LoVo (cell line): ENCODE results near the gene KBTBD2.
"Not testable (repeated sequence)": the region's sequence is repeated elsewhere in the genome, so short reads cannot be mapped to it uniquely, and the experiment has no call there.

ENCODE experiments used
- DNase-seq: peaks from one replicate; pipeline ENCODE4 v3.0.0-alpha.2; 2016; ENCODE audit warnings: low spot score

KBTBD2 gene

DNA sequence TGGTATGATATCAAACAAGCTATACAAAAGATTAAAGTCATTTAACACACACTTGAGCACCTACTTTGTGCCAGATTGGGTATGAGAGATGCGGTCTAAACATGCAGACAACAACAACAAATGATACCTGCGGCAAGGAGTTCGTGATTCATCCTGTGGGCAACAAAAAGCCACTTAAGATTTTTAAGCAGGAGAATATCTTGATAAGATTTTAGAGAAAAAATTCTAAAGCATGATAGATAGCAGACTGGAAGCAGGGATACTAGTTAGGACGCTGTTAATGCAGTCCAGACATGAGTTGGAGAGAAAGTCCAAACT, 1.6 kb upstream of the KBTBD2 start:
- no peak for DNase-seq

DNA sequence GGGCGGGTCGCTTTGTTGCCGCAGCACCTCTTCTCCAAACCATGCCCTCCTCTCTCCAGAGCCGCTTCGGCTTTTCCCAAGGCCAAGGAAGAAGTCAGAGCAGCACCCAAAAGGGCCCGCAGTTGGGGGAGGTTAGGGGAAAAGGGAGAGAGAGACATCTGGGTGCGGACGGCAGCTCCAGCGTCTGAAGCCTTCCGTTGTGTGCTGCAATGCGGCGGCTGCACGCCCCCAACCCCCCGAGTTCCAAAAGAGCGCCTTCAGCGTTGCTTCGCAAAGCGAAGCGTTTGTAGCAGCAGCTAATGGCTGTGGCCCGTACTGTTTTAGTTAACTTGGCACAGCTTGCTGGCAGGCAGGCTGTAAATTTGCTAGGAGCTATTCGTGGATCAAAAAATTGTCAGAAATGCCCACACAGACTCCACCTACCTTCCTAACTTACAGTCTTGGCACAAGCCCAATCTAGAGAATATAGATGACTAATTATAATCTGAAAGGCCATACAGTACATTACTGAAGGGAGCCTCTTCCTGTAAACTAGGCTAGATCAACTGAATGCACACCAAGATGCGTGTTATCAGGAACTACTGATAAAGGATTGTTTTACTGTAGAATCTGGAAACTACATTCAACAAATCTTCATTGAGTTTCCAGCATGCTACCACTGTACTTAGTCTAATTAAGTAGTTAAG, 1.1 kb upstream of the KBTBD2 start:
- peak; percentile 81 for DNase-seq

DNA sequence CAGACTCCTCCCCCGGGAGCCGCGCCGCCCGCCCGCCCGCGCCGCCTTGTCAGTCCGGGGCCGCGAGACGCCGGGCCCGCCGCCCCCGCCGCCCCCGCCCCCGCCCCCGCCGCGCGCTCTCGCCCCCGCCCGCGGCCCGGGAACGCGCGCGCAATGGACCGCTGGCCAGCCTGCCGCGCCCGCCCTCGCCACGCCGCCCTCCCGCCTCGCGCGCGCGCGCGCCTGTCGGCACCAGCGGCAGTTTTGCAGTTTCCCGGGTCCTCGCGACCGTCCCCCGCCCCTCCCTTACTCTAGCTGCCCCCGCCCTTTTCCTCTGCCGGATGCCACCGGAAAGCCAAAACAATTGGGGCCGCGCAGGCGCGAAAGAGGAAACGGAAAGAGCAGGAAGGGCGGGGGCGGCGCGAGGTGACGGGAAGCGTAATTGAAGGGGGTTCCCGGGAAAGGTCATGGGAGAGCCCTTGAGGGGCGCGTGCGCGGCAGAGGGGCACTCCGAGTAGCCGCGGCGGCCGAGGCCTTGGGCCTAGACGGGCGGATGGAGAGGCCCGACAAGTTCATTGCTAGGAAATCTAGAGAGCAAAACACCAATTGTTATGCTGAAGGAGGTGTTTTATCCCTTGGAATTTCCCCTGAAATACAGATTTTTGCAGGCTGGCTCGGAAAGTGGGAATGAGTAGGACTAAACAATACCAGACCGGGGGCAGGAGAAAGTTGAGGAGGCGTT, 400 bp upstream of the KBTBD2 start:
- DNase-seq = peak; percentile 98

DNA sequence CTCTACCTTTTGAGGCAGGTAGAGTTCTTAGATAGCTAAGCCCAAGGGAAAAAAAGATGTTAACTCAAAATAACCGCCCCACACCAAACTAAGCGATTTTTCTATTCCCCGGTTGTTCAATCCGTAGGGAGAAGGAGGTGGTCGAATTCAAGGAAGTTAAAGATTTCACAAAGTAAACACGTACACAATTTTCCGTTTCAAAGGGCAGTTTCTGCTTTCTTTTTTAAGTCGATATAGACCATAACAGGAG, 842 bp downstream of the KBTBD2 start:
- DNase-seq = no peak

DNA sequence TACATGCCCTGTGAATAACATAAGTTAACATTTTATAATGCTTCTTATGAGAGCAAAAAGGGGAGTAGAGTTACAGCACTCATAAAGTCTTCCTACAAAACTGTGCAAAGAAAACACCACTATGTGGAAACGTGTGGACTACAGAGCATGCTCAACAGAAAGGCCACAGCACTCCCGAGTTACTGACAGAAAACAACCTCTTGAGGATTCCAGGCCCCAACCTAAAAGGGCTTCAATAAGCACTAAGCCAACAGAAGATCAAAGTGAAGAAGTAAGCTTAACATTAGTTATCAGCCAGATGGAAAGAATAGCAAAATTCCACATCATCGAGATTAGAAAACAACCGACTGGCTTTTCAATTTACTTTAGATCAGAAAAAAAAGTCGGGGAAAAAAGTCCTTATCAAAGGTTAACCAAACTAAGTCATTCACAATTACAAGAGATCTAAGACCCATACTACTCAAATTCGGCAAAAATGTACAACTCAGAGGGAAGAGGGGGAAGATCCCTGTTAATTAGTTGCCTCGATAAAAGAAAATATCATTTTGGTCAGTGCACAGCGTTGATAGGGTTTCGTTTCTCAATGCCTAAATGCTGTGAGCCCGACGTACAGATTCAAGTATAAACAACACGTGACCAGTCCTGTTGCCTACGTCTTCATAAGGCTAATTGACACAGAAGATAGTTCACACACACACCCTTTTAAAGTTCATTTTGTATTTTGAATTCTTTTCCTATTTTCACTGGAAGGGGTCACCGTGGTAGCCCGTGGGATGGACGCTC, 1.4 kb downstream of the KBTBD2 start:
- peak; percentile 72 for DNase-seq

DNA sequence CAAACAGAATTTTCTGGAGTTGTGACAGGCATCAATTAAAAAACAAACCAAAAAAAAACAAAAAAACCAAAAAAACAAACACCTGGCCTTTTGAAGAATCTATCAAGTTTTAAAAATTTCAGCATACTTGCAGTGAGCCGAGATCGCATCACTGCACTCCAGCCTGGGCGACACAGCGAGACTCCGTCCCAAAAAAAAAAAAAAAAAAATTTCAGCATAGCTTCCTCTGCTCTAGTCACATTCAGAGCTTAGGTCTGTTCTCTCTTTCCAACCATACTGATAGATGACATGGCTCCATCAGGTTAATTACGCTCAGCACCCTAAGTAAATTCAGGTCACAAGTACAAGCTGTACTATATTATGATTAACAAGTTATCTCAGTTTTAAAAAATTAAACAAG, 3.1 kb downstream of the KBTBD2 start:
- DNase-seq = no peak

DNA sequence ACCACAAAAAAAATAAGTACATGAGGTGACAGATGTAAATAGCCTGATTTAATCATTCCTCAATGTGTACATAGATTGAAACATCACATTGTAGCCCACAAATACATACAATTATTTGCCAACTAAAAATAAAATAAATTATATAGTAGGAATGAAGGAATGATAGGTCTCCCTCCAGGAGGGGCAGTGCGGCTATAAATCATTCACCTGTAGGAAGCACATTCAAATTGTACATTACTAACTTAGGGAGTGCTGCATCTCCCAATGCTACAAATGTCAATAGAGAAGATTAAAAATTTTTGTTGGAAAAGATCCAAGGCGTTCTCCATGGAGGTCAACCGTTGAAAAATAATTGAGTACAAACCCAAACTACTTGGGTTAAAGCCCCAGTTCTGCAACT, 4.2 kb downstream of the KBTBD2 start:
- no peak for DNase-seq

DNA sequence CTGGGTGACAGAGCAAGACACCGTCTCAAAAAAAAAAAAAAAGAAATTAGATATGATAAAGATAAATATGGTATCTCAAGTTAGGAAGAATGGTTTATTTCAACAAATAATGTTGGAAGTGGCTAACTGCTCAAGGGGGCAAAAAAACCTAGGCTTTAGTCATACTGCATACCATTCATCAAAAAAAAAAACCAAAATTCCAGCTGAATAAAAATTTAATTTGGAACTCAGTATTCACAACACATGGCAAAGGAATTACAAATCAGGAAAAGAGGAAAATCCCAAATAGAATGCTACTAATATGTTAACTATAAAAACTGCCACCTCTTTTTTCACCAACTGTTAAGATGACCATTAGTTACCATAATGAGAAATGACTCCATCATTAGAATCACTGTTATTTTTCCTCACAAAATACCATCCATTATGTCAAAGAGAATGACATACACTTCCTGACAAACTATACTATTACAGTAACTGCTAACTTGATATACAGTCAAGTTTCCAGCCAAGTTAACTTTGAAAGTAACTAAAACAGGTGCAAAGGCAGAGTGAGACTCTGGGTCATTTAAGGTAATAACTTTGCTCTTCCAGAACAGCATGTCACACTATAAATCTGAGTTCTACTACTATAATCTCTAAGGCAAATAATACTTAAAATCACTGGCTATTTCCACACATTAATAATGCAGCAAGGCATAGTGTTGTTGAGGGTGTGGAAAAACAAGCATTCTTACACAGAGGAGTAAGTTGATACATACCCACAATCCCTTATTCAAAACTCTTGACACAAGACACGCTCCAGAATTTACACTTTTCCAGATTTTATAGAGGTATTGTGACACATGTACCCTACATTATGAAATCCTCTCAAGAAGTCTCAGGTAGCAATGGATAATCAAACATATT, 10.2 kb downstream of the KBTBD2 start:
- no peak for DNase-seq

DNA sequence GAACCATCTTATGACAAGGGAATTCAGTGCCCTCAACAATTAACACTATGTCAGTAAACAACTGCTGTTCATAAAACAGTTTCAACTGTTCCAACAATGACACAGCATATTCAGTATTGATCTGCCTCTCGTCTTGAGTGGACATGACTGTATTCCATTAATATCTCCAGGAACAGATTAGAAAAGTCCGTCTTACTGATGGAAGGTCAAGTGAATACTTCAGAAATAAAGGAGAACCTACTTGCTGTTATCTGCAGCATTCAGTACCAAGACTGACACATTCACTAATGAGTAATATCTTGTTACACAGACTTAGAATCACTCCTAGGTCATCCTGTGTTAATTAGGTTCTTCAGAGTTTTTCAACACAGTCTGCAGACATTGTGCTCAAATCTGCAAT, 12.1 kb downstream of the KBTBD2 start:
- no peak for DNase-seq

DNA sequence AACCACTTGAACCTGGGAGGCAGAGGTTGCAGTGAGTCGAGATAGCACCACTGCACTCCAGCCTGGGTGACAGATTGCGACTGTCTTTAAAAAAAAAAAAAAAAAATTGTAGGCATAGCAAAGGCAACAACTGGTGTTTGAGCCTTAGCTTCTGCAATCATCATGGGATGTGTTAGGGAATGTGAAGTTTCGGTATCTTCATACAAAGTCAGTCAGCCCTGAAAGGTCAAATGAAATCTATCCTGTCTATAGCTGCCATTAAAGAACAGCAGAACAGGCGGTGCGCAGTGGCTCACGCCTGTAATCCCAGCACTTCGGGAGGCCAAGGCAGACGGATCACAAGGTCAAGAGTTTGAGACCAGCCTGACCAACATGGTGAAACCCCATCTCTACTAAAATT, 13.5 kb downstream of the KBTBD2 start:
- not testable (repeated sequence) for DNase-seq

DNA sequence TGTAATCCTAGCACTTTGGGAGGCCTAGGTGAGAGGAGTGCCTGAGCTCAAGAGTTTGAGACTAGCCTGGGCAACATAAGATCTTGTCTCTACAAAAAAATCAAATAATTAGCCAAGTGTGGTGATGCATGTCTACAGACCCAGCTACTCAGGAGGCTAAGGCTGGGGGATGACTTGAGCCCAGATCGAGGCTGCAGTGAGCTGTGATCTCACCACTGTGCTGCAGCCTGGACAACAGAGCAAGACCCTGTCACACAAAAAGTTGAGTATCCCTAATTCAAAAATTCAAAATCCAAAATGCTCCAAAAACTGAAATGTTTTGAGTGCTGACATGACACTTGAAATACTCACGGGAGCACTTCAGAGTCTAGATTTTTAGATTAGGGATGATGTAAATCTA, 19.1 kb downstream of the KBTBD2 start:
- DNase-seq = no peak

DNA sequence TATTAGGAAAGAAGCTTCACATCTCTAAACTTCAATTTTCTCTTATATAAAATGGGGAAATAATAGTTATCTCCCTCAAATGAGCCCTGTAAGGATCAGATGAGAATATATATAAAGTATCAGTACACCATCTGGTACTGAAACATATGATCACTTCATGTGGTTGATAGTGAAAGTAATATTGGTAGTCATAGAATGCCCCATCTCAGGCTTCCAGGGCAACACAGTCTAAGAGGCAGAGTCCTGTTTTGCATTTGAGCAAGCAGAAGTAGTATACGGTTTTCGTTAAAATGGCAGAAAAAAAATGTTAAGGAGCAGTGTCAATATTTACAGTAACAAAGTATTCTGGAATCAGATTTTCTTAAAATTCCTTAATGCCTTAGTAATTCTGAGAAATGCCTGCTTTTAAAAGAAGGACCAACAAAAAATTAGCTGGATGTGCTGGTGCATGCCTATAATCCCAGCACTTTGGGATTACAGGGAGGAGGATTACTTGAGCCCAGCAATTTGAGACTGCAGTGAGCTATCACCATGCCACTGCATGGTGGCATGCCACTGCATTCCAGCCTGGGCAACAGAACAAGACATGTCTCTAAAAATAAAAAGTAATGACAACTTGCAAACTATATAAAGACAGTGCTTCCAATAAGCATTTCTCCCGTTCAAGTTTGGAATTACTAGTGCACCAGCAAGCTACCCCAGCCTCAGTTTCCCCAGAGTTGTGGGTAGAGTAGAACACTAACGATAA, 19.8 kb downstream of the KBTBD2 start:
- no peak for DNase-seq

DNA sequence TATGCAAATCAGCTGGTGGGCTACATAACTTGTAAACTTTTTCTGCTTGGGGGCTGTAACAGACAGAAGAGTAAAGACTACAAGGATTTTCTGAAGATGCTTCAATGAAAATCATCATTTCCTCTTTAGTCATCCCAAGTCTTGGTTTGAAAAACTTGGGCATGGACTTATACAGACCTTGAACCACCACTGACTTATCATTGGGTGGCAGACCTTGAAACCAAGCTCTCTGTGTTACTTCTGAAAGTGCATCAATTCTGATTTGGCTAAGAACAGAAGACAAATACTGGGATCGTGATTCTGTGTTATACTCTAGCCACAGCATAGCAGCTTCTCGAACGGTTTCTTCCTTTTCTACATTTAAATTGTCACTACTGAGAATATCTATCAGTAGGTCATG, 21.3 kb downstream of the KBTBD2 start:
- DNase-seq = no peak

DNA sequence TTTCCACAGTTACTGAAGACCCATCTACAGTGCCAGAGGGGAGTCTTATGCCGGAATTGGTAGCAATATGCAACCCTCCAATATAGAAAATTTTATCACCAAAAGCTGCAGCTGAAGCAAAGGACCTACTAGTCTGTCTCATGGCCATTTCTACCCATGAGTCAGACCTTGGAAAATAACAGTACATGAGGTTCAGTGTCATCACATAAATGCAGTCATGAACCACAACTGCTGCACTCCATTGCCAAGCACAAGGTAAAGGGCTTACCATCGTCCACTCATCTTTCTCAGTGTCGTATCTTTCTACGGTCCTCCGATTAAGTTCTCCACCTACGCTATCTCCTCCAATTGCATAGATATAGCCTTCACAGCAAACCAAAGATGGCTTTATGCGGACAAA, 21.8 kb downstream of the KBTBD2 start:
- DNase-seq = no peak

DNA sequence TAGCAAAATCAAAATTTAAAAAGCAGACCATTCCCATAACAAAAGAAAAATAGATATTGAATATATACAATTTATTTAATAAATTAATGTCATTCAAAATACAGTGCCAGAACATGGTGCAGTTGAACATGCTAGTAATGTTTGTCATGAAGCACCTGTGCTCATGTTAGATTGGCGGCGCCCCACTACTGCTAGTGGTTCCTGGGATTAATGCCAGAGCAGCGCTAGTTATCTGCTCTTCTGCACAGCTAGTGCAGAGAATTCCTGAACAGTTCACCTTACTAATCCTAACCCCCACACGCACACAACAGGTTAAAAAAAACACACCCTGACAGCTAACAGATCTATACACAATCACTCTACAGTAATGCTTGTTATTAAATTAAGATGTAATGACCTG, 23.4 kb downstream of the KBTBD2 start:
- DNase-seq = no peak

DNA sequence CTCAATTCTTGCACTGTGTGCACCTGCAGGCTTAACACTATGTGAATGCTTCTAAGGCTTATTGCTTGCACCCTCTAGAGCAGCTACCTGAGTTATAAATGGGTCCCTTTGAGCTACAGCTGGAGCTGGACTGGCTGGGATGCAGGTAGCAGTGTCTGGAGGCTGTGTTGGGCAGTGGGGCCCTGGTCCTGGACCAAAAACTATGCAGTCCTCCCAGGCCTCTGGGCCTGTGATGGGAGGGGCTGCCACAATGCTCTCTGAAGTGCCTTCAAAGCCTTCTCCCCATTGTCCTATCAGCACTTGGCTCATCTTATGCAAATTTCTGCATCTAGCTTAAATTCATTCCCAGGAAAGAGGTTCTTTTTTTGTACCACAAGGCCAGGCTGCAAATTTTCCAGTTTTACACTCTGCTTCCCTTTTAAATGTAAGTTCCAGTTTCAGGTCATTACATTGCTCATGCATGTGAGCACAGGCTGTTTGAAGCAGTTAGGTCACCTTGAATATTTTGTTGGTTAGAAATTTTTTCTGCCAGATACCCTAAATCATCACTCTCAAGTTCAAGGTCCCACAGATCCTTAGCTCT, 26.0 kb downstream of the KBTBD2 start:
- DNase-seq = no peak

DNA sequence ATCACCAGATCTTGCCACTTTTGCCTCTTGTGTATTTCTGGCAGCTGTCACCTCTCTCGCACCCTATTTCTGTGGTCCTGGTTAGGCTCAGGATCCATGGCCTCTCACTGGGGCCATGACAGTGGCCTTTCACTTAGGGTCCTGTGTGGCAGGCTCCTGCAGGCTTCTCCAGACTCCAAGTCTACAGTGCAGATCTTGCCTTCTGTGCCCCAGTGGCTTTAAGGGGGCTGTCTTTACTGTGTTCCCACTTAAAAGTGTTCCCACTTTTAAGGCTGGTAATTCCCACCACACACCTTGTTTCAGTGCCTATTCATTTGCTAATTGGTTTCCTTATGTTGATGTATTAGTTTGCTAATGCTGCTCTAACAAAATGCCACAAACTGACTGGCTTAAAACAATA, 27.7 kb downstream of the KBTBD2 start:
- DNase-seq = not testable (repeated sequence)

DNA sequence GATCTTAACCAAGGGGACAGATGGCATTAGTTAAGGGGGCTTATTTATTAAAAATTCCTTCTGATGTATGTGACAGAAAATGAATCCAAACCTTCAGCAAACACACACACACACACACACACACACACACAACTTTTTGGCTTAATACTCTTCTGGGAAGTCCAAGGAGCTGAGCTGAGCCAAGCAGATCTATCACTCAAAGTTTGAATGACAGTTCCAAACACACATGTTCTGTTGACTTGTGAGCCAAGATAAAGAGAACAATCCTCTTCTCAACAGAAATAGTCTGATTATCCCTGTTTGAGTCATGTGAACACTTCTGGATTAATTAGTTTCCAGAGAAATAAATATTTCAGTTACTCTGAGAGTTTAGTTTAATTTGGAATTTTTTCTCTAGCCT, 31.5 kb downstream of the KBTBD2 start:
- no peak for DNase-seq

DNA sequence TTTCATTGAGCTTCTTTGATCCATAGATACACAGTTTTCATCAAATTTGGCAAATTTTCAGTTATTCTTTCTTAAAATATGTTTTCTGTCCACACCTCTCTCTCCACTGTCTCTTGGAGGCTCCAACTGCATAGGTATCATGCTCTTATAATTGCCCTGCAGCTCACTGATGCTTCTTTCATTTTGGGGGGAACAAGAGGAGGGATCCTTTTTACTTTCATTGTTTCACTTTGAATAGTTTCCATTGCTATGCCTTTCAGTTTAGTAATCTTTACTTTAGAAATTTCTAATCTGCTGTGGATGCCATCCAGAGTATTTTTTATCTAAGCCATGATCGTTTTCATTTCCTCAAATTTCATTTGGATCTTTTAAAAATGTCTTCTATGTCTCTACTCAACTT, 32.9 kb downstream of the KBTBD2 start:
- no peak for DNase-seq

DNA sequence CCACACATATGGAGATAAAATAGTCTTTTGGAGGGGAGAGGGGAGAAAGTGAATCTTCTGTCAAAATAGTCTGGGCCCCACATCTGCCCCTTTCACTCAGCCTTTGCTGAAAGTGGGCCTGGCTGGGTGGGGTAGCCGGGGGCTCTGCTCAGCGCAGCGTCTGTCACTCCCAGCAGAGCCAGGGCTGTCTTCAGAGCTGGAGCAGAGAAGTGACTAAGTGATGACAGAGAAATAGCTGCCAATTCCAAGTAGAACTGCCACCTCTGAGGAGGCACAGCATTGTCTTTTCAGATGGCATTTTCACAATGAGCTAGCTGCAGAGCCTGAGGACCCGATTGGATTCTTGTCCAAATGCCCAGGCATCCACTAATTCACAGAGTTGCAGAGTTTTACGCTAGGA, 34.5 kb downstream of the KBTBD2 start:
- DNase-seq = not testable (repeated sequence)
